Mesenteric fat pad (tissue), 1 donor: ENCODE data around the gene GLTP. TPM values are rescaled to one million over a fixed set of nuclear protein-coding genes. Genes with fewer than 3 reads are reported as not detected.
A peak's percentile ranks its signal among the peaks of the same experiment; 100 is the strongest.

Experiments
- DNase-seq: peaks from one replicate; pipeline ENCODE4 v3.0.0-alpha.2; 2020; ENCODE audit warnings: low spot score
- total RNA-seq: library from RNA; stranded (reverse); fragmentation: NEBNext Ultra II Directional; extraction: Animal tissue kit (Norgen Biotek cat#: 25700); gene quantifications from one replicate; pipeline ENCODE4 v1.2.1, GENCODE V29; 2021
- donor health status: DM: yes; HTN: yes; CAD: no.

Gene GLTP
- total RNA-seq, 1 donor from 2014 or later = 31.4 TPM

- no peak for DNase-seq
These were observed 57.4 kb downstream of the GLTP start for GRCh38 chr12:109822951-109823411.

GRCh38 chr12:109822416-109822815, 57.9 kb downstream of the GLTP start:
- no peak for DNase-seq

- DNase-seq = no peak
These were observed 58.4 kb downstream of the GLTP start for GRCh38 chr12:109821968-109822367.

- no peak for DNase-seq
These were observed 59.4 kb downstream of the GLTP start for GRCh38 chr12:109820816-109821381.

GRCh38 chr12:109818905-109819500, 61.3 kb downstream of the GLTP start:
- no peak for DNase-seq

- DNase-seq = no peak
These were observed 62.1 kb downstream of the GLTP start for GRCh38 chr12:109818253-109818652.

- no peak for DNase-seq
These were observed 62.6 kb downstream of the GLTP start for GRCh38 chr12:109817627-109818231.

- DNase-seq = no peak
These were observed 63.5 kb downstream of the GLTP start for GRCh38 chr12:109816870-109817269.

GRCh38 chr12:109815757-109816617, 64.4 kb downstream of the GLTP start:
- no peak for DNase-seq

- DNase-seq = no peak
These were observed 65.1 kb downstream of the GLTP start for GRCh38 chr12:109815225-109815624.

- DNase-seq = no peak
These were observed 65.7 kb downstream of the GLTP start for GRCh38 chr12:109814600-109815150.

GRCh38 chr12:109813810-109814416, 66.4 kb downstream of the GLTP start:
- no peak for DNase-seq

- no peak for DNase-seq
These were observed 68.7 kb downstream of the GLTP start for GRCh38 chr12:109811624-109811995.

- DNase-seq = no peak
These were observed 69.3 kb downstream of the GLTP start for GRCh38 chr12:109810954-109811623.

- no peak for DNase-seq
These were observed 71.3 kb downstream of the GLTP start for GRCh38 chr12:109808876-109809646.

GRCh38 chr12:109807954-109808643, 72.2 kb downstream of the GLTP start:
- DNase-seq = no peak

GRCh38 chr12:109804820-109805761, 75.2 kb downstream of the GLTP start:
- peak; percentile 92 for DNase-seq

- no peak for DNase-seq
These were observed 76.7 kb downstream of the GLTP start for GRCh38 chr12:109803678-109804077.
